ENCODE results near the gene WNK4. TPM values are rescaled to one million over a fixed set of nuclear protein-coding genes. Genes with fewer than 3 reads are reported as not detected.
A peak's percentile ranks its signal among the peaks of the same experiment; 100 is the strongest.

Gene WNK4
- polyA plus RNA-seq, 3 donors: not detected

- Mint-ChIP-seq H3K4me1 (peaks cover 28% of the 10 kb centered on the region), H3K9me3 (peaks cover 4 to 26% (median 11%) of the 10 kb centered on the region in 7 donors), H3K27me3 (ENCODE audit: low read depth in 3 of 3) (peaks cover 82 to 94% (median 83%) of the 10 kb centered on the region in 3 donors), H3K4me3 (peak overlapping the region in 1 of 2 donors; percentile 86), H3K36me3 (peaks cover 17 to 20% of the 10 kb centered on the region in 2 donors), H3K27ac (no peak overlapping the region)
- no peak for DNase-seq
- H4K20me1 ChIP-seq (ENCODE audit: insufficient read depth, low read length): no peaks in the 10 kb centered on the region
- H3K4me3 ChIP-seq (replicated peaks in 1 of 3; ENCODE audit: low read depth in 2 of 3, low read length in 3 of 3): no peak overlapping the region
- no peak overlapping the region for H3K9ac ChIP-seq (ENCODE audit: insufficient read depth, low read length, poor library complexity, severe bottlenecking)
- no peak for TF ChIP-seq CTCF (IDR thresholded peaks at IDR 0.05)
- no peak overlapping the region for H2AFZ ChIP-seq (ENCODE audit: insufficient read depth, low read depth, low read length, poor library complexity, severe bottlenecking)
- no peaks in the 10 kb centered on the region for H3K79me2 ChIP-seq (ENCODE audit: insufficient read depth, low read length)
- no peak overlapping the region for H3K27ac ChIP-seq (ENCODE audit: low read depth in 1 of 2, low read length in 2 of 2)
- peaks cover 7 to 20% of the 10 kb centered on the region in 2 donors for H3K4me1 ChIP-seq (ENCODE audit: control insufficient read depth in 1 of 2, insufficient read depth in 2 of 2, low read length in 2 of 2)
- intact Hi-C loops (cut with micrococcal nuclease): no loop called here
- 11% methylated on average over 22 of the region's 22 CpGs for WGBS (ENCODE audit: insufficient coverage)
- H3K4me2 ChIP-seq (replicated peaks; ENCODE audit: extremely low read depth, low read length, poor library complexity, severe bottlenecking): no peak overlapping the region
- H3K9me3 ChIP-seq (replicated peaks in 1 of 2; ENCODE audit: control insufficient read depth in 1 of 2, insufficient read depth in 1 of 2, low read length in 2 of 2): peaks cover 0 to 39% of the 10 kb centered on the region in 2 donors
- H3K36me3 ChIP-seq (replicated peaks in 1 of 2; ENCODE audit: control insufficient read depth in 1 of 2, insufficient read depth in 2 of 2, low read length in 2 of 2): peaks cover 10% of the 10 kb centered on the region in 2 donors
- peaks cover 60 to 84% of the 10 kb centered on the region in 2 donors for H3K27me3 ChIP-seq (ENCODE audit: control insufficient read depth in 2 of 2, insufficient read depth in 2 of 2, low read length in 2 of 2)
These were observed 3.4 kb downstream of the WNK4 start for GRCh38 chr17:42783791-42784138.

GRCh38 chr17:42784409-42784808 is 4.0 kb downstream of the WNK4 start:
- H3K4me1 Mint-ChIP-seq: peaks cover 28% of the 10 kb centered on the region
- H2AFZ ChIP-seq (ENCODE audit: insufficient read depth, low read depth, low read length, poor library complexity, severe bottlenecking): no peak overlapping the region
- H3K4me2 ChIP-seq (replicated peaks; ENCODE audit: extremely low read depth, low read length, poor library complexity, severe bottlenecking): no peak overlapping the region
- H4K20me1 ChIP-seq (ENCODE audit: insufficient read depth, low read length): no peaks in the 10 kb centered on the region
- H3K27me3 ChIP-seq (ENCODE audit: control insufficient read depth in 2 of 2, insufficient read depth in 2 of 2, low read length in 2 of 2): peaks cover 60 to 84% of the 10 kb centered on the region in 2 donors
- peaks cover 0 to 39% of the 10 kb centered on the region in 2 donors for H3K9me3 ChIP-seq (replicated peaks in 1 of 2; ENCODE audit: control insufficient read depth in 1 of 2, insufficient read depth in 1 of 2, low read length in 2 of 2)
- 7% methylated on average over 16 of the region's 25 CpGs for WGBS (ENCODE audit: insufficient coverage)
- H3K36me3 ChIP-seq (replicated peaks in 1 of 2; ENCODE audit: control insufficient read depth in 1 of 2, insufficient read depth in 2 of 2, low read length in 2 of 2): peaks cover 3 to 4% of the 10 kb centered on the region in 2 donors
- peak; percentile 20 to 40 (median 32) for DNase-seq
- H3K4me1 ChIP-seq (ENCODE audit: control insufficient read depth in 1 of 2, insufficient read depth in 2 of 2, low read length in 2 of 2): peaks cover 7 to 20% of the 10 kb centered on the region in 2 donors
- H3K36me3 Mint-ChIP-seq: peaks cover 11 to 14% of the 10 kb centered on the region in 2 donors
- no peak overlapping the region for H3K4me3 ChIP-seq (replicated peaks in 1 of 3; ENCODE audit: low read depth in 2 of 3, low read length in 3 of 3)
- H3K27ac Mint-ChIP-seq: peak overlapping the region in 2 of 7 donors; percentile 53 to 63
- TF ChIP-seq CTCF (IDR thresholded peaks at IDR 0.05): no peak
- peaks cover 4 to 26% (median 11%) of the 10 kb centered on the region in 7 donors for H3K9me3 Mint-ChIP-seq
- intact Hi-C loops (cut with micrococcal nuclease): no loop called here
- H3K27ac ChIP-seq (ENCODE audit: low read depth in 1 of 2, low read length in 2 of 2): no peak overlapping the region
- H3K79me2 ChIP-seq (ENCODE audit: insufficient read depth, low read length): no peaks in the 10 kb centered on the region
- H3K4me3 Mint-ChIP-seq: peak overlapping the region in 1 of 2 donors; percentile 86
- no peak overlapping the region for H3K9ac ChIP-seq (ENCODE audit: insufficient read depth, low read length, poor library complexity, severe bottlenecking)
- H3K27me3 Mint-ChIP-seq (ENCODE audit: low read depth in 3 of 3): peaks cover 83 to 94% (median 87%) of the 10 kb centered on the region in 3 donors

All from CD14-positive monocyte (primary cell).